ENCODE data around the gene PARN. TPM values are rescaled to one million over a fixed set of nuclear protein-coding genes. Genes with fewer than 3 reads are reported as not detected.

PARN gene
- total and polyA plus RNA-seq, 2 experiments from 2014 or later = 32.5 to 61.3 TPM

DNA sequence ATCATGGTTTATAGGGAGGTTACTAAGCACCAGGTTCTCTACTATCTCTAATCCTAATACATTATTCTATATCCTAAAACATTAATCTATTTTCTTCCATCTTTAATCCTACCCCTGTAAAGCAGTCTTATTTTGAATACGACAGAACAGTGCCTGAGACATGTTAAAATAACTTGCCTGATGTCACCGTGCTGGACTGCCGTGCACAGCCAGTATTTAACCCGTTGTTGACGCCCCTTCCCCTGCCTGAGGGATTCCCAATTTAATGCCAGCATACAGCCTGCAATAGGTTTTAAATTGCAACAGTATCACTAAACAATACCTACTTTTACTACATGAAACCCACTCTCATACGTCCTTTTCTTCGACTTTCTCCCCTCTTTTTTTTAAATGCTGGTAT is 133.3 kb downstream of the PARN start:
- no peak for ATAC-seq
- H3K4me1 ChIP-seq (ENCODE audit: insufficient read depth) = peaks cover 33% of the 10 kb centered on the region
- peaks cover 3% of the 10 kb centered on the region for H3K27me3 Mint-ChIP-seq (ENCODE audit: insufficient read depth, low read depth, poor library complexity)
- H3K79me2 ChIP-seq (replicated peaks; ENCODE audit: insufficient read depth) = peaks cover 6% of the 10 kb centered on the region; the same call in 1 of the 2 replicates
- no peaks in the 10 kb centered on the region for H3K36me3 ChIP-seq (ENCODE audit: insufficient read depth)
- no peaks in the 10 kb centered on the region for H3K9me2 ChIP-seq (ENCODE audit: insufficient read depth)
- no peaks in the 10 kb centered on the region for H4K20me1 ChIP-seq (replicated peaks; ENCODE audit: insufficient read depth)
- H3K27me3 ChIP-seq (ENCODE audit: insufficient read depth) = no peaks in the 10 kb centered on the region
- H3K36me3 Mint-ChIP-seq (ENCODE audit: low read depth) = peaks cover 7% of the 10 kb centered on the region; the same call in 2 of the 3 replicates
- H3K27ac ChIP-seq (ENCODE audit: low read depth) = no peak overlapping the region; the same call in 1 of the 2 replicates
- no peaks in the 10 kb centered on the region for H3K9me3 Mint-ChIP-seq
- H3K4me3 ChIP-seq = no peak overlapping the region
- H2AFZ ChIP-seq = no peak overlapping the region
- TF ChIP-seq POLR2AphosphoS5 (IDR thresholded peaks at IDR 0.05; ENCODE audit: low read depth) (no peak), NANOG (IDR thresholded peaks at IDR 0.05; ENCODE audit: borderline replicate concordance) (no peak), ZNF331 (CRISPR knock-in tag; IDR thresholded peaks at IDR 0.05; ENCODE audit: low read depth) (no peak), EZH2phosphoT487 (IDR thresholded peaks at IDR 0.05; ENCODE audit: unreplicated experiment) (no peak), CREB1 (CRISPR knock-in tag; IDR thresholded peaks at IDR 0.05; ENCODE audit: low read depth) (no peak), JUNB (IDR thresholded peaks at IDR 0.05; ENCODE audit: unreplicated experiment) (no peak), ZNF114 (CRISPR knock-in tag; IDR thresholded peaks at IDR 0.05) (no peak), EZH2 (IDR thresholded peaks at IDR 0.05; ENCODE audit: low read depth, unreplicated experiment) (no peak), STAT1 (IDR thresholded peaks at IDR 0.05; ENCODE audit: unreplicated experiment) (no peak)
- TF ChIP-seq, protein P1, sequence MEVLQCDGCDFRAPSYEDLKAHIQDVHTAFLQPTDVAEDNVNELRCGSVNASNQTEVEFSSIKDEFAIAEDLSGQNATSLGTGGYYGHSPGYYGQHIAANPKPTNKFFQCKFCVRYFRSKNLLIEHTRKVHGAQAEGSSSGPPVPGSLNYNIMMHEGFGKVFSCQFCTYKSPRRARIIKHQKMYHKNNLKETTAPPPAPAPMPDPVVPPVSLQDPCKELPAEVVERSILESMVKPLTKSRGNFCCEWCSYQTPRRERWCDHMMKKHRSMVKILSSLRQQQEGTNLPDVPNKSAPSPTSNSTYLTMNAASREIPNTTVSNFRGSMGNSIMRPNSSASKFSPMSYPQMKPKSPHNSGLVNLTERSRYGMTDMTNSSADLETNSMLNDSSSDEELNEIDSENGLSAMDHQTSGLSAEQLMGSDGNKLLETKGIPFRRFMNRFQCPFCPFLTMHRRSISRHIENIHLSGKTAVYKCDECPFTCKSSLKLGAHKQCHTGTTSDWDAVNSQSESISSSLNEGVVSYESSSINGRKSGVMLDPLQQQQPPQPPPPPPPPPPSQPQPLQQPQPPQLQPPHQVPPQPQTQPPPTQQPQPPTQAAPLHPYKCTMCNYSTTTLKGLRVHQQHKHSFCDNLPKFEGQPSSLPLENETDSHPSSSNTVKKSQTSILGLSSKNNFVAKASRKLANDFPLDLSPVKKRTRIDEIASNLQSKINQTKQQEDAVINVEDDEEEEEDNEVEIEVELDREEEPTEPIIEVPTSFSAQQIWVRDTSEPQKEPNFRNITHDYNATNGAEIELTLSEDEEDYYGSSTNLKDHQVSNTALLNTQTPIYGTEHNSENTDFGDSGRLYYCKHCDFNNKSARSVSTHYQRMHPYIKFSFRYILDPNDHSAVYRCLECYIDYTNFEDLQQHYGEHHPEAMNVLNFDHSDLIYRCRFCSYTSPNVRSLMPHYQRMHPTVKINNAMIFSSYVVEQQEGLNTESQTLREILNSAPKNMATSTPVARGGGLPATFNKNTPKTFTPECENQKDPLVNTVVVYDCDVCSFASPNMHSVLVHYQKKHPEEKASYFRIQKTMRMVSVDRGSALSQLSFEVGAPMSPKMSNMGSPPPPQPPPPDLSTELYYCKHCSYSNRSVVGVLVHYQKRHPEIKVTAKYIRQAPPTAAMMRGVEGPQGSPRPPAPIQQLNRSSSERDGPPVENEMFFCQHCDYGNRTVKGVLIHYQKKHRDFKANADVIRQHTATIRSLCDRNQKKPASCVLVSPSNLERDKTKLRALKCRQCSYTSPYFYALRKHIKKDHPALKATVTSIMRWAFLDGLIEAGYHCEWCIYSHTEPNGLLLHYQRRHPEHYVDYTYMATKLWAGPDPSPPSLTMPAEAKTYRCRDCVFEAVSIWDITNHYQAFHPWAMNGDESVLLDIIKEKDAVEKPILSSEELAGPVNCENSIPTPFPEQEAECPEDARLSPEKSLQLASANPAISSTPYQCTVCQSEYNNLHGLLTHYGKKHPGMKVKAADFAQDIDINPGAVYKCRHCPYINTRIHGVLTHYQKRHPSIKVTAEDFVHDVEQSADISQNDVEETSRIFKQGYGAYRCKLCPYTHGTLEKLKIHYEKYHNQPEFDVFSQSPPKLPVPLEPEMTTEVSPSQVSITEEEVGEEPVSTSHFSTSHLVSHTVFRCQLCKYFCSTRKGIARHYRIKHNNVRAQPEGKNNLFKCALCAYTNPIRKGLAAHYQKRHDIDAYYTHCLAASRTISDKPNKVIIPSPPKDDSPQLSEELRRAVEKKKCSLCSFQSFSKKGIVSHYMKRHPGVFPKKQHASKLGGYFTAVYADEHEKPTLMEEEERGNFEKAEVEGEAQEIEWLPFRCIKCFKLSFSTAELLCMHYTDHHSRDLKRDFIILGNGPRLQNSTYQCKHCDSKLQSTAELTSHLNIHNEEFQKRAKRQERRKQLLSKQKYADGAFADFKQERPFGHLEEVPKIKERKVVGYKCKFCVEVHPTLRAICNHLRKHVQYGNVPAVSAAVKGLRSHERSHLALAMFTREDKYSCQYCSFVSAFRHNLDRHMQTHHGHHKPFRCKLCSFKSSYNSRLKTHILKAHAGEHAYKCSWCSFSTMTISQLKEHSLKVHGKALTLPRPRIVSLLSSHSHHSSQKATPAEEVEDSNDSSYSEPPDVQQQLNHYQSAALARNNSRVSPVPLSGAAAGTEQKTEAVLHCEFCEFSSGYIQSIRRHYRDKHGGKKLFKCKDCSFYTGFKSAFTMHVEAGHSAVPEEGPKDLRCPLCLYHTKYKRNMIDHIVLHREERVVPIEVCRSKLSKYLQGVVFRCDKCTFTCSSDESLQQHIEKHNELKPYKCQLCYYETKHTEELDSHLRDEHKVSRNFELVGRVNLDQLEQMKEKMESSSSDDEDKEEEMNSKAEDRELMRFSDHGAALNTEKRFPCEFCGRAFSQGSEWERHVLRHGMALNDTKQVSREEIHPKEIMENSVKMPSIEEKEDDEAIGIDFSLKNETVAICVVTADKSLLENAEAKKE (CRISPR knock-in tag; IDR thresholded peaks at IDR 0.05) = no peak
- TF ChIP-seq, protein P2, sequence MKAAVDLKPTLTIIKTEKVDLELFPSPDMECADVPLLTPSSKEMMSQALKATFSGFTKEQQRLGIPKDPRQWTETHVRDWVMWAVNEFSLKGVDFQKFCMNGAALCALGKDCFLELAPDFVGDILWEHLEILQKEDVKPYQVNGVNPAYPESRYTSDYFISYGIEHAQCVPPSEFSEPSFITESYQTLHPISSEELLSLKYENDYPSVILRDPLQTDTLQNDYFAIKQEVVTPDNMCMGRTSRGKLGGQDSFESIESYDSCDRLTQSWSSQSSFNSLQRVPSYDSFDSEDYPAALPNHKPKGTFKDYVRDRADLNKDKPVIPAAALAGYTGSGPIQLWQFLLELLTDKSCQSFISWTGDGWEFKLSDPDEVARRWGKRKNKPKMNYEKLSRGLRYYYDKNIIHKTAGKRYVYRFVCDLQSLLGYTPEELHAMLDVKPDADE (IDR thresholded peaks at IDR 0.05) = no peak
- TF ChIP-seq, protein P3, sequence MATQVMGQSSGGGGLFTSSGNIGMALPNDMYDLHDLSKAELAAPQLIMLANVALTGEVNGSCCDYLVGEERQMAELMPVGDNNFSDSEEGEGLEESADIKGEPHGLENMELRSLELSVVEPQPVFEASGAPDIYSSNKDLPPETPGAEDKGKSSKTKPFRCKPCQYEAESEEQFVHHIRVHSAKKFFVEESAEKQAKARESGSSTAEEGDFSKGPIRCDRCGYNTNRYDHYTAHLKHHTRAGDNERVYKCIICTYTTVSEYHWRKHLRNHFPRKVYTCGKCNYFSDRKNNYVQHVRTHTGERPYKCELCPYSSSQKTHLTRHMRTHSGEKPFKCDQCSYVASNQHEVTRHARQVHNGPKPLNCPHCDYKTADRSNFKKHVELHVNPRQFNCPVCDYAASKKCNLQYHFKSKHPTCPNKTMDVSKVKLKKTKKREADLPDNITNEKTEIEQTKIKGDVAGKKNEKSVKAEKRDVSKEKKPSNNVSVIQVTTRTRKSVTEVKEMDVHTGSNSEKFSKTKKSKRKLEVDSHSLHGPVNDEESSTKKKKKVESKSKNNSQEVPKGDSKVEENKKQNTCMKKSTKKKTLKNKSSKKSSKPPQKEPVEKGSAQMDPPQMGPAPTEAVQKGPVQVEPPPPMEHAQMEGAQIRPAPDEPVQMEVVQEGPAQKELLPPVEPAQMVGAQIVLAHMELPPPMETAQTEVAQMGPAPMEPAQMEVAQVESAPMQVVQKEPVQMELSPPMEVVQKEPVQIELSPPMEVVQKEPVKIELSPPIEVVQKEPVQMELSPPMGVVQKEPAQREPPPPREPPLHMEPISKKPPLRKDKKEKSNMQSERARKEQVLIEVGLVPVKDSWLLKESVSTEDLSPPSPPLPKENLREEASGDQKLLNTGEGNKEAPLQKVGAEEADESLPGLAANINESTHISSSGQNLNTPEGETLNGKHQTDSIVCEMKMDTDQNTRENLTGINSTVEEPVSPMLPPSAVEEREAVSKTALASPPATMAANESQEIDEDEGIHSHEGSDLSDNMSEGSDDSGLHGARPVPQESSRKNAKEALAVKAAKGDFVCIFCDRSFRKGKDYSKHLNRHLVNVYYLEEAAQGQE (IDR thresholded peaks at IDR 0.05; ENCODE audit: unreplicated experiment) = no peak
- TF ChIP-seq, protein P4, sequence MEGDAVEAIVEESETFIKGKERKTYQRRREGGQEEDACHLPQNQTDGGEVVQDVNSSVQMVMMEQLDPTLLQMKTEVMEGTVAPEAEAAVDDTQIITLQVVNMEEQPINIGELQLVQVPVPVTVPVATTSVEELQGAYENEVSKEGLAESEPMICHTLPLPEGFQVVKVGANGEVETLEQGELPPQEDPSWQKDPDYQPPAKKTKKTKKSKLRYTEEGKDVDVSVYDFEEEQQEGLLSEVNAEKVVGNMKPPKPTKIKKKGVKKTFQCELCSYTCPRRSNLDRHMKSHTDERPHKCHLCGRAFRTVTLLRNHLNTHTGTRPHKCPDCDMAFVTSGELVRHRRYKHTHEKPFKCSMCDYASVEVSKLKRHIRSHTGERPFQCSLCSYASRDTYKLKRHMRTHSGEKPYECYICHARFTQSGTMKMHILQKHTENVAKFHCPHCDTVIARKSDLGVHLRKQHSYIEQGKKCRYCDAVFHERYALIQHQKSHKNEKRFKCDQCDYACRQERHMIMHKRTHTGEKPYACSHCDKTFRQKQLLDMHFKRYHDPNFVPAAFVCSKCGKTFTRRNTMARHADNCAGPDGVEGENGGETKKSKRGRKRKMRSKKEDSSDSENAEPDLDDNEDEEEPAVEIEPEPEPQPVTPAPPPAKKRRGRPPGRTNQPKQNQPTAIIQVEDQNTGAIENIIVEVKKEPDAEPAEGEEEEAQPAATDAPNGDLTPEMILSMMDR (conservative IDR thresholded peaks at IDR 0.05; ENCODE audit: low read depth in 2 of 2) = no peak
- no peak for DNase-seq (ENCODE audit: low spot score)
- no peaks in the 10 kb centered on the region for H3F3A ChIP-seq (replicated peaks; ENCODE audit: low read depth)
- no peak overlapping the region for H3K4me2 ChIP-seq
- H3K4me1 Mint-ChIP-seq = peaks cover 53% of the 10 kb centered on the region
- peak overlapping the region; percentile 1; the same call in 1 of the 2 replicates for H3K27ac Mint-ChIP-seq
- no peak overlapping the region for H3K4me3 Mint-ChIP-seq

Data from GM23338 (cell line).